HL-60 (cell line): ENCODE results near the gene TYROBP.

ENCODE experiments used
- DNase-seq, 2 experiments: peaks; one replicate each; pipeline ENCODE4 v3.0.0-alpha.2; 2010 to 2020; ENCODE audit warnings: low read depth in 1 of 2, low spot score in 1 of 2
- H3K27ac ChIP-seq: fragments of 250-450 bp; sonication (Bioruptor Pico); replicated peaks from 2 replicates; pipeline ENCODE4 v1.5.1; 2020; ENCODE audit warnings: mild to moderate bottlenecking, moderate library complexity
- H3K27me3 ChIP-seq: fragments of 250-450 bp; sonication (Bioruptor Pico); 2 replicates; pipeline ENCODE4 v1.5.1; 2021; ENCODE audit warnings: mild to moderate bottlenecking, moderate library complexity; ENCODE audit not compliant: insufficient read depth, poor library complexity, severe bottlenecking
- H3K4me3 ChIP-seq: replicated peaks from 2 replicates; pipeline ENCODE4 v1.5.1; 2011; ENCODE audit warnings: mild to moderate bottlenecking, control low read depth, low read length; ENCODE audit not compliant: insufficient read depth
- GABPA ChIP-seq: IDR thresholded peaks from 2 replicates; pipeline ENCODE4 v1.6.1; 2012; ENCODE audit warnings: low read depth
- POLR2AphosphoS5 ChIP-seq: IDR thresholded peaks from 2 replicates; pipeline ENCODE4 v1.6.1; 2012; ENCODE audit warnings: low read depth
- SPI1 ChIP-seq: IDR thresholded peaks from 2 replicates; pipeline ENCODE4 v1.6.1; 2012; ENCODE audit warnings: low read depth, mild to moderate bottlenecking, borderline replicate concordance
- TF ChIP-seq, protein P1 (sequence below): IDR thresholded peaks from 2 replicates; pipeline ENCODE4 v1.6.1; 2012; ENCODE audit warnings: low read depth; ENCODE audit not compliant: insufficient replicate concordance
- TF ChIP-seq, protein P2 (sequence below): IDR thresholded peaks from one replicate; pipeline ENCODE4 v1.5.1; 2011; ENCODE audit warnings: low read length, control low read depth, inconsistent platforms; ENCODE audit not compliant: insufficient read depth

TYROBP gene

DNA sequence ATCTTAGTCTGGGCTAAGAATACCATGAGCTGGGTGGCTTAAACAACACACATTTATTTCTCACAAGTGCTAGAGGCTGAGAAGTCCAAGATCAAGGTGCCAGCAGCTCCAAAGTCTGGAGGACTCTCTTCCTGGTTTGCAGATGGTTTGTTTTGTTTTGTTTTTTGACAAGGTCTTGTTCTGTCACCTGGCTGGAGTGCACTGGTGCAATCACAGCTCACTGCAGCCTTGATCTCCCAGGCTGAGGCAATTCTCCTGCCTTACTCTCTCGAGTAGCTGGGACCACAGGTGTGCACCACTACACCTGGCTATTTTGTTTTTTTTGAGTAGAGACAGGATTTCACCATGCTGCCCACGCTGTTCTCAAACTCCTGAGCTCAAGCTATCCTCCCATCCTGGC is 24.2 kb downstream of the TYROBP start:
- DNase-seq: no peak
- TF ChIP-seq, protein P1, sequence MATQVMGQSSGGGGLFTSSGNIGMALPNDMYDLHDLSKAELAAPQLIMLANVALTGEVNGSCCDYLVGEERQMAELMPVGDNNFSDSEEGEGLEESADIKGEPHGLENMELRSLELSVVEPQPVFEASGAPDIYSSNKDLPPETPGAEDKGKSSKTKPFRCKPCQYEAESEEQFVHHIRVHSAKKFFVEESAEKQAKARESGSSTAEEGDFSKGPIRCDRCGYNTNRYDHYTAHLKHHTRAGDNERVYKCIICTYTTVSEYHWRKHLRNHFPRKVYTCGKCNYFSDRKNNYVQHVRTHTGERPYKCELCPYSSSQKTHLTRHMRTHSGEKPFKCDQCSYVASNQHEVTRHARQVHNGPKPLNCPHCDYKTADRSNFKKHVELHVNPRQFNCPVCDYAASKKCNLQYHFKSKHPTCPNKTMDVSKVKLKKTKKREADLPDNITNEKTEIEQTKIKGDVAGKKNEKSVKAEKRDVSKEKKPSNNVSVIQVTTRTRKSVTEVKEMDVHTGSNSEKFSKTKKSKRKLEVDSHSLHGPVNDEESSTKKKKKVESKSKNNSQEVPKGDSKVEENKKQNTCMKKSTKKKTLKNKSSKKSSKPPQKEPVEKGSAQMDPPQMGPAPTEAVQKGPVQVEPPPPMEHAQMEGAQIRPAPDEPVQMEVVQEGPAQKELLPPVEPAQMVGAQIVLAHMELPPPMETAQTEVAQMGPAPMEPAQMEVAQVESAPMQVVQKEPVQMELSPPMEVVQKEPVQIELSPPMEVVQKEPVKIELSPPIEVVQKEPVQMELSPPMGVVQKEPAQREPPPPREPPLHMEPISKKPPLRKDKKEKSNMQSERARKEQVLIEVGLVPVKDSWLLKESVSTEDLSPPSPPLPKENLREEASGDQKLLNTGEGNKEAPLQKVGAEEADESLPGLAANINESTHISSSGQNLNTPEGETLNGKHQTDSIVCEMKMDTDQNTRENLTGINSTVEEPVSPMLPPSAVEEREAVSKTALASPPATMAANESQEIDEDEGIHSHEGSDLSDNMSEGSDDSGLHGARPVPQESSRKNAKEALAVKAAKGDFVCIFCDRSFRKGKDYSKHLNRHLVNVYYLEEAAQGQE: no peak
- TF ChIP-seq, protein P2, sequence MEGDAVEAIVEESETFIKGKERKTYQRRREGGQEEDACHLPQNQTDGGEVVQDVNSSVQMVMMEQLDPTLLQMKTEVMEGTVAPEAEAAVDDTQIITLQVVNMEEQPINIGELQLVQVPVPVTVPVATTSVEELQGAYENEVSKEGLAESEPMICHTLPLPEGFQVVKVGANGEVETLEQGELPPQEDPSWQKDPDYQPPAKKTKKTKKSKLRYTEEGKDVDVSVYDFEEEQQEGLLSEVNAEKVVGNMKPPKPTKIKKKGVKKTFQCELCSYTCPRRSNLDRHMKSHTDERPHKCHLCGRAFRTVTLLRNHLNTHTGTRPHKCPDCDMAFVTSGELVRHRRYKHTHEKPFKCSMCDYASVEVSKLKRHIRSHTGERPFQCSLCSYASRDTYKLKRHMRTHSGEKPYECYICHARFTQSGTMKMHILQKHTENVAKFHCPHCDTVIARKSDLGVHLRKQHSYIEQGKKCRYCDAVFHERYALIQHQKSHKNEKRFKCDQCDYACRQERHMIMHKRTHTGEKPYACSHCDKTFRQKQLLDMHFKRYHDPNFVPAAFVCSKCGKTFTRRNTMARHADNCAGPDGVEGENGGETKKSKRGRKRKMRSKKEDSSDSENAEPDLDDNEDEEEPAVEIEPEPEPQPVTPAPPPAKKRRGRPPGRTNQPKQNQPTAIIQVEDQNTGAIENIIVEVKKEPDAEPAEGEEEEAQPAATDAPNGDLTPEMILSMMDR: no peak
- TF ChIP-seq GABPA: no peak
- no peak for TF ChIP-seq POLR2AphosphoS5
- TF ChIP-seq SPI1: no peak
- no peak overlapping the region for H3K27ac ChIP-seq
- no peak overlapping the region for H3K4me3 ChIP-seq
- no peaks in the 10 kb centered on the region for H3K27me3 ChIP-seq

DNA sequence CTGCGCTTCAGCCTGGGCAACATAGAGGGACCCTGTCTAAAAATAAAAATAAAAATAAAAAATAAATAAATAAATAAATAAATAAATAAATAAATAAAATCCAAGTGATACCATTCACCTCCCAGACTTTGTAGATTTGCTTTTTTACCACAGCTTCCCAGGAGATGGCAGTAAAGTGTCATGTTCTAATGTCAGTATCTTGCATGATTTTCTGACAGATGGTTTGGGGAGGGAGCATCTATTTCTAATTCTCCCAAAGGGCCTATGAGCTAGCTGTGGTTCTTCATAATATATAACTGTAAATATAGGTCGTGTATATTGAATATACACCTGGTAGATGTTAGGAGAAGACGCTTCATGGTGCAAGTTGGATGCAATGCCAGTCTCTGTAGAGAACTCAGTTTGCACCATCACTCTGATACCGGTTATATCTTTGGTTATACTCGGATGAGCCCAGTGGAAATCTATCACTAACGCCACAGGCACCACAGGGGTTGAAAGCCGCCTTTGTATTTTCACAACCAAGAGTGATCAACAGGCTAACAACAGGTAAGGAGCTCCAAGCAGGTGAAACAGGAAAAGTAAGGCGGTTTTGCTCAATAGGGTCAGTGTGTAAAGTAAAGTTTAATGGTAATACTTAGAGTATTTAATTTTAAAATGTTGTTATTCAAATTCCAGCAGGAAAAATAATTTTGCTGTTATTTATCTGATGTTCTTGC is 25.8 kb downstream of the TYROBP start:
- Histone ChIP-seq H3K27me3 (no peaks in the 10 kb centered on the region), H3K4me3 (no peak overlapping the region), H3K27ac (no peak overlapping the region)
- peak in 1 of 2 experiments; percentile 62 for DNase-seq
- TF ChIP-seq, protein P1: no peak
- TF ChIP-seq SPI1 (no peak), POLR2AphosphoS5 (no peak), GABPA (no peak)
- TF ChIP-seq, protein P2: no peak

DNA sequence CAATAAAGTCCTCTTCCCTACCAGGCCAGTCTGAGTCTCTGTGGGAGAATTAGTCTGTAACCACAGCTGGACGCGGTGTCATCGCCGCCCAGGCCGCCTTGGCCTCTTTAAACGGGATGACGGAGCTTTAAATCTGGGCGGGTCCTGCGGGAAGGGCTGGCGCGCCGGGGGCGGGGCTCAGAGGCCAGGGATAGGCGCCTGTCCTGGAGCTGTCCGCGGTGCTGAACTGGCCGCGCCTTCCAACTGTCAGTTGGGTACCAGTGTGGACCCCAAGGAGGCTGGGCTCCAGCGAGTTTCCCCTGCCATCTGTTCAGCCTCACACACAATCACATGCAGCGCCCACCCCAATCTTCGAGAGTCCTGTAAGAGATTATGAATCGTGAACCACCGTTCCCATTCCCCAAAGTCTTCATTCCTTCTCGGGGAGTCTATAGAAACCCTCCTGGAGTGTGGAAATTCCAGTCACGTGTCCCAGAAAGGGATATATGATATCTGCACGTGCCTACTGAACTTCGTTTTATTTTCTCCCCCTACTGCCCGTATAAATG is 28.3 kb downstream of the TYROBP start:
- no peak overlapping the region for H3K27ac ChIP-seq
- no peak for TF ChIP-seq POLR2AphosphoS5
- TF ChIP-seq, protein P1: peak; percentile 99
- TF ChIP-seq, protein P2: no peak
- no peak overlapping the region for H3K4me3 ChIP-seq
- H3K27me3 ChIP-seq: no peaks in the 10 kb centered on the region
- DNase-seq: peak in 1 of 2 experiments; percentile 80
